H1 (cell line): Measurements from ENCODE around the gene SLC12A4. TPM values are rescaled to one million over a fixed set of nuclear protein-coding genes. Genes with fewer than 3 reads are reported as not detected.

Experiments used
- CTCF ChIA-PET: fragments of 300-600 bp; sonication (Branson Sonifier 250); formaldehyde crosslinking; loops from one replicate; lab custom pipeline; 2021; ENCODE audit not compliant: partially characterized antibody; lab: Charles Lee
- POLR2A ChIA-PET: fragments of 300-600 bp; sonication (Branson Sonifier 250); formaldehyde crosslinking; loops from one replicate; lab custom pipeline; 2021; ENCODE audit warnings: inconsistent platforms; ENCODE audit not compliant: partially characterized antibody; lab: Charles Lee
- DNase-seq, 2 experiments: peaks; one replicate each; pipeline versions ENCODE4 v3.0.0 to v3.0.0-alpha.2; 2010 to 2022; ENCODE audit warnings: low spot score in 2 of 2, low read depth in 1 of 2, mixed read lengths in 1 of 2
- FAIRE-seq: peaks from 2 replicates; lab custom pipeline; 2011; peaks lifted over from hg19 to GRCh38; lab: Jason Lieb, UNC
- H2AFZ ChIP-seq: 2 replicates; pipeline ENCODE4 v1.8.1; 2012; ENCODE audit warnings: low read length, inconsistent platforms
- H2AK5ac ChIP-seq: 2 replicates; pipeline ENCODE4 v1.6.1; 2013; ENCODE audit warnings: low read depth, low read length
- H2BK120ac ChIP-seq: replicated peaks from 2 replicates; pipeline ENCODE3; 2013; ENCODE audit warnings: low read depth, low read length, inconsistent platforms
- H2BK12ac ChIP-seq: 2 replicates; pipeline ENCODE4 v1.6.1; 2013; ENCODE audit warnings: low read depth, low read length
- H2BK15ac ChIP-seq: 2 replicates; pipeline ENCODE4 v1.6.1; 2013; ENCODE audit warnings: low read length
- H2BK20ac ChIP-seq: 2 replicates; pipeline ENCODE4 v1.6.1; 2013; ENCODE audit warnings: low read length
- H2BK5ac ChIP-seq: 2 replicates; pipeline ENCODE4 v1.6.1; 2013; ENCODE audit warnings: low read depth, low read length
- H3K14ac ChIP-seq: 2 replicates; pipeline ENCODE4 v1.6.1; 2013; ENCODE audit warnings: inconsistent platforms; ENCODE audit not compliant: insufficient read length
- H3K18ac ChIP-seq: 2 replicates; pipeline ENCODE4 v1.6.1; 2013; ENCODE audit warnings: low read length; ENCODE audit errors: extremely low read depth
- H3K23ac ChIP-seq: 2 replicates; pipeline ENCODE4 v1.6.1; 2013; ENCODE audit warnings: inconsistent platforms; ENCODE audit not compliant: insufficient read length
- H3K23me2 ChIP-seq: 2 replicates; pipeline ENCODE4 v1.6.1; 2013; ENCODE audit warnings: low read depth, low read length
- H3K27ac ChIP-seq: 2 replicates; pipeline ENCODE4 v1.6.1; 2011; ENCODE audit warnings: low read depth, low read length, inconsistent platforms
- H3K27me3 ChIP-seq, 4 experiments: replicated peaks in 1 of 4; 1 replicate in 1 of 4; 2 replicates in 3 of 4; pipeline versions ENCODE4 v1.6.1 to v1.8.1; 2011 to 2013; ENCODE audit warnings: low read length in 3 of 4, mild to moderate bottlenecking in 3 of 4, inconsistent platforms in 2 of 4, mixed read lengths in 2 of 4, moderate library complexity in 1 of 4; ENCODE audit not compliant: control insufficient read depth in 3 of 4, insufficient read depth in 3 of 4; ENCODE audit errors: extremely low read depth in 1 of 4
- H3K36me3 ChIP-seq, 4 experiments: 2 replicates each; pipeline versions ENCODE4 v1.6.1 to v1.8.1; 2011 to 2013; ENCODE audit warnings: mild to moderate bottlenecking in 4 of 4, low read length in 3 of 4, moderate library complexity in 2 of 4, control low read depth in 1 of 4, inconsistent platforms in 1 of 4; ENCODE audit not compliant: insufficient read depth in 4 of 4, control insufficient read depth in 2 of 4
- H3K4ac ChIP-seq: replicated peaks from 2 replicates; pipeline ENCODE3; 2013; ENCODE audit warnings: low read length, low read depth, mixed read lengths, inconsistent platforms; ENCODE audit not compliant: insufficient read length
- H3K4me1 ChIP-seq, 4 experiments: replicated peaks in 1 of 4; 1 replicate in 1 of 4; 2 replicates in 3 of 4; pipeline versions ENCODE4 v1.6.1 to v1.8.1; 2011 to 2013; ENCODE audit warnings: low read length in 3 of 4, inconsistent platforms in 2 of 4, mixed read lengths in 1 of 4; ENCODE audit not compliant: insufficient read depth in 4 of 4, control insufficient read depth in 3 of 4
- H3K4me2 ChIP-seq, 2 experiments: 2 replicates each; pipeline versions ENCODE4 v1.6.1 to v1.8.1; 2011 to 2013; ENCODE audit warnings: low read depth in 2 of 2, low read length in 2 of 2, control low read depth in 1 of 2, inconsistent platforms in 1 of 2, mild to moderate bottlenecking in 1 of 2; ENCODE audit not compliant: insufficient read depth in 1 of 2
- H3K4me3 ChIP-seq, 4 experiments: fragments of 200-600, 300-600 bp in 1 of 4; sonication (generic), shearing (Covaris generic), sonication (Bioruptor Twin) in 1 of 4; 2 replicates each; pipeline versions ENCODE4 v1.5.1 to v1.8.1; 2011 to 2016; ENCODE audit warnings: low read length in 4 of 4, low read depth in 3 of 4, control low read depth in 2 of 4, inconsistent platforms in 2 of 4, mild to moderate bottlenecking in 2 of 4, mixed read lengths in 1 of 4, moderate library complexity in 1 of 4; ENCODE audit not compliant: insufficient read depth in 2 of 4; ENCODE audit errors: extremely low read depth in 1 of 4
- H3K56ac ChIP-seq: replicated peaks from 2 replicates; pipeline ENCODE3; 2013; ENCODE audit warnings: low read depth, mild to moderate bottlenecking, mixed read lengths, low read length, inconsistent platforms; ENCODE audit not compliant: insufficient read length
- H3K79me1 ChIP-seq: 2 replicates; pipeline ENCODE4 v1.6.1; 2013; ENCODE audit warnings: low read depth, low read length, control low read depth
- H3K79me2 ChIP-seq, 2 experiments: 2 replicates each; pipeline versions ENCODE4 v1.6.1 to v1.8.1; 2012 to 2013; ENCODE audit warnings: low read length in 2 of 2, mild to moderate bottlenecking in 2 of 2, inconsistent platforms in 1 of 2; ENCODE audit not compliant: insufficient read depth in 2 of 2, control insufficient read depth in 1 of 2
- H3K9ac ChIP-seq, 4 experiments: replicated peaks in 1 of 4; 1 replicate in 1 of 4; 2 replicates in 3 of 4; pipeline versions ENCODE4 v1.6.1 to v1.8.1; 2011 to 2013; ENCODE audit warnings: low read depth in 3 of 4, low read length in 3 of 4, control low read depth in 2 of 4, mild to moderate bottlenecking in 2 of 4, moderate library complexity in 2 of 4, inconsistent platforms in 1 of 4; ENCODE audit errors: extremely low read depth in 1 of 4
- H3K9me3 ChIP-seq, 2 experiments: 2 replicates each; pipeline versions ENCODE4 v1.6.1 to v1.8.1; 2012 to 2013; ENCODE audit warnings: mild to moderate bottlenecking in 2 of 2, moderate library complexity in 2 of 2, control low read depth in 1 of 2, inconsistent platforms in 1 of 2, low read depth in 1 of 2, low read length in 1 of 2, mixed read lengths in 1 of 2; ENCODE audit not compliant: insufficient read depth in 2 of 2
- H4K20me1 ChIP-seq, 2 experiments: replicated peaks in 1 of 2; 2 replicates each; pipeline versions ENCODE3 to v1.8.1; 2011 to 2013; ENCODE audit warnings: inconsistent platforms in 2 of 2, low read length in 2 of 2, mild to moderate bottlenecking in 1 of 2; ENCODE audit not compliant: insufficient read depth in 2 of 2, control insufficient read depth in 1 of 2
- H4K5ac ChIP-seq: 2 replicates; pipeline ENCODE4 v1.6.1; 2013; ENCODE audit warnings: low read length, low read depth, mixed read lengths, inconsistent platforms; ENCODE audit not compliant: insufficient read length
- H4K8ac ChIP-seq: 2 replicates; pipeline ENCODE4 v1.8.0; 2013; ENCODE audit warnings: mild to moderate bottlenecking, moderate library complexity, low read length, inconsistent platforms; ENCODE audit not compliant: insufficient read depth; ENCODE audit errors: extremely low read depth
- H4K91ac ChIP-seq: replicated peaks from 2 replicates; pipeline ENCODE3; 2013; ENCODE audit warnings: low read length, mixed read lengths, inconsistent platforms; ENCODE audit not compliant: insufficient read length
- EP300 ChIP-seq, 2 experiments: IDR thresholded peaks; 1 replicate in 1 of 2; 2 replicates in 1 of 2; pipeline ENCODE4 v1.6.1; 2011 to 2012; ENCODE audit warnings: low read depth in 2 of 2, low read length in 2 of 2, mild to moderate bottlenecking in 2 of 2, borderline replicate concordance in 1 of 2, inconsistent platforms in 1 of 2, moderate library complexity in 1 of 2
- SIX5 ChIP-seq: IDR thresholded peaks from 2 replicates; pipeline ENCODE4 v1.6.1; 2011; ENCODE audit warnings: mild to moderate bottlenecking, low read depth, low read length
- WGBS, 2 experiments: shearing (Covaris generic) in 1 of 2; methylation state at CpG; one replicate each; pipeline versions ENCODE4 v1.1.6 to v1.1.7; 2013 to 2015; ENCODE audit warnings: low lambda C conversion rate in 2 of 2, mixed read lengths in 2 of 2, inconsistent platforms in 1 of 2, low coverage in 1 of 2, missing lambda C conversion rate in 1 of 2; ENCODE audit not compliant: insufficient replicate concordance in 2 of 2, insufficient coverage in 1 of 2, insufficient read length in 1 of 2; ENCODE audit errors: extremely low coverage in 1 of 2, missing lambda C conversion rate in 1 of 2; 5-methylcytosine and 5-hydroxymethylcytosine counted together
- polyA plus RNA-seq, 7 experiments: library from polyadenylated mRNA; depleted of rRNA in 3 of 7; stranded (reverse) in 5 of 7; unstranded in 2 of 7; fragments of >200 nt in 5 of 7; fragments of 200-250 nt in 2 of 7; gene quantifications; 1 replicate in 5 of 7; 2 replicates in 1 of 7; 4 replicates in 1 of 7; pipeline versions ENCODE4 v1.2.1 to v1.2.3, GENCODE V29; 2011 to 2013; ENCODE audit warnings: missing spikeins in 2 of 7, mixed read lengths in 2 of 7
- total RNA-seq: library from RNA; stranded (reverse); fragmentation: NEBNext Ultra II Directional; extraction: Animal tissue kit (Norgen Biotek cat#: 25700); gene quantifications from 2 replicates; pipeline ENCODE4 v1.2.1, GENCODE V29; 2021

SLC12A4 gene
- total and polyA plus RNA-seq, 2 of the 8 experiments (the other 6 are each of a cell fraction or from before 2014, with no cell fraction given), result 41.3 to 49.3 TPM

DNA sequence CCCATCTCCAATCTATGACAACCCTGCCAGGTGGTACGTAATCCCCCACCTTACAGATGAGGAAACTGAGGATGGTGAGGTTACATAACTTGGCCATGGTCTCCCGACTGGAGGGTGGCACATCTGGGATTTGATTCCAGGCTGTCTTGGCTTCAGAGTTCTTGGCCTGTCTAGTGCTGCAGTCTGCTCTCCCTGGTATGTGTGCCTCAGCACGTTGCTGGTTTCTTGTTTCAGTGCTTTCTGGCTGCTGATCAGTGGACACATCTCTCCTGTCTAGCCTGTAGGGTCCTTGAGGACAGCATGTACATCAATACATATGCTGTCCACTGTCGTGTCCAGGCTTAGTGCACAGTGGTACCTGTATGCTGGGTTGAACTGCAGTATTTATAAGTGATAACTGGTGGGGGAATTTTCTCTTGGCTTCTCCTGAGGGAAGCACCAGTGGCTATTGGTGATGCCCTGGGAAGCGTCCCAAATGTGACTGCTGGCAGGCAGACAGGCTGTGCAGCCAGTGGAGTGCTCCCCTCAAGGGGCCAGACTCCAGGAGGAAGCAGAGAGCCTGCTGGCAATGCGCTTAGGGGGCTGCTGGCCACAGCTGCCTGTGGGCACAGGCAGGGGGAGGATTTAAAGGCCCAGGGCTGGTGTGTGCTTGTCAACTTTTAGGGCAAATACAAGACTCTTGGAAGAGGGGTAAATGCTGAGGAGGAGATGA is 51.1 kb downstream of the SLC12A4 start:
- Histone ChIP-seq H2BK120ac (no peak overlapping the region), H4K20me1 (peaks cover 8 to 12% of the 10 kb centered on the region in 2 experiments), H4K5ac (no peak overlapping the region), H3K27ac (no peak overlapping the region), H2BK12ac (no peak overlapping the region), H3K4ac (no peak overlapping the region), H3K18ac (no peak overlapping the region), H4K91ac (no peak overlapping the region), H3K9me3 (no peaks in the 10 kb centered on the region), H3K4me2 (no peak overlapping the region), H2BK15ac (no peak overlapping the region), H2AK5ac (no peak overlapping the region), H3K79me1 (peaks cover 10% of the 10 kb centered on the region), H3K9ac (no peak overlapping the region), H3K4me3 (no peak overlapping the region), H3K14ac (no peak overlapping the region), H3K36me3 (no peaks in the 10 kb centered on the region; a peak in 1 of 8 replicates), H3K4me1 (peaks cover 0 to 10% (median 4%) of the 10 kb centered on the region in 4 experiments; a peak in 6 of 7 replicates), H3K23ac (no peak overlapping the region), H3K27me3 (no peaks in the 10 kb centered on the region), H3K56ac (no peak overlapping the region), H2BK20ac (no peak overlapping the region), H3K79me2 (no peaks in the 10 kb centered on the region; a peak in 1 of 4 replicates), H2AFZ (no peak overlapping the region), H4K8ac (no peak overlapping the region; the same call in 1 of the 2 replicates), H3K23me2 (no peaks in the 10 kb centered on the region), H2BK5ac (no peak overlapping the region)
- no peak for FAIRE-seq
- POLR2A ChIA-PET, result interaction anchor here (1.4 kb wide), 1 partner anchor 11 kb away, joined by 4 read pairs; no protein-coding TSS in a partner anchor
- CTCF ChIA-PET, result interaction anchor here (0.5 to 4.1 kb wide), 7 partner anchors 9 to 101 kb away, joined by 3 to 39 read pairs (median 8); partner anchors contain the start of gene NRN1L
- DNase-seq, result no peak
- 81% methylated on average over 6 of the region's 6 CpGs; no CpG with 5 or more reads in 1 of the 2 experiments for WGBS, 2 experiments
- no peak for TF ChIP-seq EP300 (IDR thresholded peaks at IDR 0.05; ENCODE audit: borderline replicate concordance in 1 of 2, low read depth in 2 of 2, low read length in 2 of 2)
- no peak for TF ChIP-seq SIX5
